GM12891 (cell line): ENCODE data around the gene MYMK.

Source experiments
- PAX5 ChIP-seq: IDR thresholded peaks from 2 replicates; pipeline ENCODE4 v1.6.1; 2011; ENCODE audit warnings: low read length, moderate library complexity, mild to moderate bottlenecking; ENCODE audit not compliant: insufficient read depth, severe bottlenecking
- POLR2A ChIP-seq: IDR thresholded peaks from 2 replicates; pipeline ENCODE4 v1.6.1; 2011; ENCODE audit warnings: low read depth, low read length, control low read depth
- POLR2AphosphoS5 ChIP-seq: IDR thresholded peaks from 2 replicates; pipeline ENCODE4 v1.6.1; 2011; ENCODE audit warnings: low read depth, low read length, control low read depth
- POU2F2 ChIP-seq: IDR thresholded peaks from 2 replicates; pipeline ENCODE4 v1.6.1; 2011; ENCODE audit warnings: low read depth, mild to moderate bottlenecking, control low read depth, low read length, moderate library complexity
- SPI1 ChIP-seq: IDR thresholded peaks from 2 replicates; pipeline ENCODE4 v1.6.1; 2011; ENCODE audit warnings: low read depth, low read length, control low read depth
- TAF1 ChIP-seq: IDR thresholded peaks from 2 replicates; pipeline ENCODE4 v1.6.1; 2011; ENCODE audit warnings: low read depth, low read length, control low read depth

DNA sequence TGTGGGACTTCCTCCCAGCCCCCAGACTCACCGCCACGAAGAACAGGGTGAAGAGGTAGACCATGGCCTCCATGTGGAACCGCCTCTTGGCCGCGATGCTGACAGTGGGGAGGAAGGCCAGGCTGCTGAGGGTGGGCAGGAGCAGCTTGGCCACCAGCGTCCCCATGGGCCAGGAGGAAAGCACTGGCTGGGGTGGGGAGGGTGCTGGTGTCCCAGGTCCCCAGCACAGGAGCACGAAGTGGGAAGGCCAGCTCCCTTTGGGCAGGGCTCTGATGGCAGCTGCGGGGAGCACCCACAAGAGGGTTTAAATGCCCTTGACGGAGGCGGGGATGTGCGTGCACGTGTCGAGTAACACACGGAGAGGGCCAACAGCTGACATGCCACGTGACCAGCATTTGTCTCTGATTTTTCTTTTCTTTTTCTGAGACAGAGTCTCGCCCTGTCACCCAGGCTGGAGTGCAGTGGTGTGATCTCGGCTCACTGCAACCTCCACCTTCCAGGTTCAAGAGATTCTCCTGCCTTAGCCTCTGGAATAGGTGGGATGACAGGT, at the start of gene MYMK:
- TF ChIP-seq POLR2AphosphoS5 (no peak), TAF1 (no peak), SPI1 (no peak), POLR2A (no peak), POU2F2 (no peak), PAX5 (no peak)
